Tibial nerve (tissue), 4 donors: ENCODE data around the gene ZNF512B.

Source experiments
- EP300 ChIP-seq, 2 donors: sonication (generic); formaldehyde crosslinking; IDR thresholded peaks; one replicate each; pipeline ENCODE4 v1.6.1; 2017; ENCODE audit warnings: antibody characterized with exemption in 2 of 2, mild to moderate bottlenecking in 1 of 2
- POLR2A ChIP-seq, 2 donors: fragments of 450-650 bp; IDR thresholded peaks; one replicate each; pipeline ENCODE4 v1.6.1; 2017; ENCODE audit warnings: antibody characterized with exemption in 2 of 2, mild to moderate bottlenecking in 2 of 2, moderate library complexity in 2 of 2
- TF ChIP-seq, protein P1 (sequence below), 5 experiments: fragments of 200-600 bp in 3 of 5; fragments of 450-650 bp in 2 of 5; sonication (generic) in 3 of 5; IDR thresholded peaks; one replicate each; pipeline ENCODE4 v1.5.1; 2016 to 2019; ENCODE audit warnings: antibody characterized with exemption in 5 of 5, mild to moderate bottlenecking in 3 of 5, moderate library complexity in 2 of 5

DNA sequence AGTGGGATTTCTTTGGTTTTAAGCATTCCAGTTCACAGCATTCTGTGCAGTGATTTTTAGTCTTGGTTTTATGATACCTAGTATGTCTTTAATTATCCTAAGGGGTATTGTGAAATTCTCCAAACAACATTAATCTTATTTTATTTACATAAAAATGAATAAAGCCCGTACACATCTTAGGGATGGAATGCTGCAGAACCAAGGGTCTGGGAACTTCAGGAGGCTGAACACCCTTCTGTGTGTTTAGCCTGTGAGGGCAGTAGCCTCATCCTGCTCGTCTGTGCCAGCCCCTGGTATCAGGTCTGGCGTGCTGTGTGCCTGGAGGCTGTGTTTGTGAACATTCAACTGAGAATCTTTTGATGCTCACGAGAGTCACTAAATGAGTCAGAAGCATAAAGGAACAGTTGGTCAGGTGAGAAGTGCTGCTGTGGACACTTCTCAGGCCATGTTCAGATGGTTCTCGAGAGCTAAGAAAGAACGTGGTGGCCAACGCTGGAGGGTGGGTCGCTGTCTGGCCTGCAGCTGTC, 41.0 kb upstream of the ZNF512B start:
- TF ChIP-seq, protein P1, sequence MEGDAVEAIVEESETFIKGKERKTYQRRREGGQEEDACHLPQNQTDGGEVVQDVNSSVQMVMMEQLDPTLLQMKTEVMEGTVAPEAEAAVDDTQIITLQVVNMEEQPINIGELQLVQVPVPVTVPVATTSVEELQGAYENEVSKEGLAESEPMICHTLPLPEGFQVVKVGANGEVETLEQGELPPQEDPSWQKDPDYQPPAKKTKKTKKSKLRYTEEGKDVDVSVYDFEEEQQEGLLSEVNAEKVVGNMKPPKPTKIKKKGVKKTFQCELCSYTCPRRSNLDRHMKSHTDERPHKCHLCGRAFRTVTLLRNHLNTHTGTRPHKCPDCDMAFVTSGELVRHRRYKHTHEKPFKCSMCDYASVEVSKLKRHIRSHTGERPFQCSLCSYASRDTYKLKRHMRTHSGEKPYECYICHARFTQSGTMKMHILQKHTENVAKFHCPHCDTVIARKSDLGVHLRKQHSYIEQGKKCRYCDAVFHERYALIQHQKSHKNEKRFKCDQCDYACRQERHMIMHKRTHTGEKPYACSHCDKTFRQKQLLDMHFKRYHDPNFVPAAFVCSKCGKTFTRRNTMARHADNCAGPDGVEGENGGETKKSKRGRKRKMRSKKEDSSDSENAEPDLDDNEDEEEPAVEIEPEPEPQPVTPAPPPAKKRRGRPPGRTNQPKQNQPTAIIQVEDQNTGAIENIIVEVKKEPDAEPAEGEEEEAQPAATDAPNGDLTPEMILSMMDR (IDR thresholded peaks at IDR 0.05): no peak
- TF ChIP-seq EP300 (IDR thresholded peaks at IDR 0.05) (no peak), POLR2A (IDR thresholded peaks at IDR 0.05) (no peak)
